Measurements from ENCODE around the gene ESR2.

DNA sequence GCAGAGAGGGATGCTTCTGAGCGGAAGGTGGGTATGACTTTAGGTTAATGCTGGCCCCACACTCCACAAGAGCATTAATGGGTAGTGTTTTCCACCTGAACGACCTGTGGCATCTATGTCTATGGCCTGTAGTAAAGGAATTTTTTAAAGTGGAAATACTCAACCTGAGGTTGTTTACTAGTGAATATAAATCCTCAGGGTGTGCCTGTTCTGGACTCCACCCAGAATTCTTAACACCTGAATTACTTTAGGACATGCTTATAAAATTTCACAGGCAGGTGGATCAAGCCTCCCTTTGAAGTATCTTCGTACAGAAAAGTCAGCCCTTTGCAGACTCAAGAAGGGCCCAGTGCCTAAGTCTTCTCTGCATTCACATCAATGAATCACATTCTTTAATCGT, 196.1 kb downstream of the ESR2 start:
- TF ChIP-seq, protein P1, sequence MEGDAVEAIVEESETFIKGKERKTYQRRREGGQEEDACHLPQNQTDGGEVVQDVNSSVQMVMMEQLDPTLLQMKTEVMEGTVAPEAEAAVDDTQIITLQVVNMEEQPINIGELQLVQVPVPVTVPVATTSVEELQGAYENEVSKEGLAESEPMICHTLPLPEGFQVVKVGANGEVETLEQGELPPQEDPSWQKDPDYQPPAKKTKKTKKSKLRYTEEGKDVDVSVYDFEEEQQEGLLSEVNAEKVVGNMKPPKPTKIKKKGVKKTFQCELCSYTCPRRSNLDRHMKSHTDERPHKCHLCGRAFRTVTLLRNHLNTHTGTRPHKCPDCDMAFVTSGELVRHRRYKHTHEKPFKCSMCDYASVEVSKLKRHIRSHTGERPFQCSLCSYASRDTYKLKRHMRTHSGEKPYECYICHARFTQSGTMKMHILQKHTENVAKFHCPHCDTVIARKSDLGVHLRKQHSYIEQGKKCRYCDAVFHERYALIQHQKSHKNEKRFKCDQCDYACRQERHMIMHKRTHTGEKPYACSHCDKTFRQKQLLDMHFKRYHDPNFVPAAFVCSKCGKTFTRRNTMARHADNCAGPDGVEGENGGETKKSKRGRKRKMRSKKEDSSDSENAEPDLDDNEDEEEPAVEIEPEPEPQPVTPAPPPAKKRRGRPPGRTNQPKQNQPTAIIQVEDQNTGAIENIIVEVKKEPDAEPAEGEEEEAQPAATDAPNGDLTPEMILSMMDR (IDR thresholded peaks at IDR 0.05; ENCODE audit: insufficient read depth, low read length, poor library complexity, severe bottlenecking) = no peak
- TF ChIP-seq EZH2phosphoT487 (conservative IDR thresholded peaks at IDR 0.05; ENCODE audit: low read length) = no peak

Data from SU-DHL-6 (cell line).